Gastroesophageal sphincter (tissue), 3 donors: ENCODE results near the gene TMEM144.

Experiments
- CTCF ChIP-seq, 4 experiments: fragments of 200-600 bp in 2 of 4; fragments of 450-650 bp in 2 of 4; sonication (generic) in 1 of 4; IDR thresholded peaks; one replicate each; pipeline ENCODE4 v1.5.1; 2017 to 2019; ENCODE audit warnings: antibody characterized with exemption in 4 of 4, mild to moderate bottlenecking in 2 of 4, moderate library complexity in 2 of 4
- EP300 ChIP-seq: sonication (generic); formaldehyde crosslinking; IDR thresholded peaks from one replicate; pipeline ENCODE4 v1.6.1; 2017; ENCODE audit warnings: antibody characterized with exemption, mild to moderate bottlenecking
- POLR2AphosphoS5 ChIP-seq: sonication (generic); formaldehyde crosslinking; IDR thresholded peaks from one replicate; pipeline ENCODE4 v1.6.1; 2017; ENCODE audit warnings: antibody characterized with exemption

- no peak for TF ChIP-seq CTCF (IDR thresholded peaks at IDR 0.05)
- TF ChIP-seq POLR2AphosphoS5, result no peak
- no peak for TF ChIP-seq EP300
Measured at GRCh38 chr4:158280856-158281255, 70.6 kb downstream of the TMEM144 start.
